ENCODE results near the gene SLC35A5. TPM values are rescaled to one million over a fixed set of nuclear protein-coding genes. Genes with fewer than 3 reads are reported as not detected.
"Not testable (repeated sequence)": the region's sequence is repeated elsewhere in the genome, so short reads cannot be mapped to it uniquely, and the experiment has no call there.

The SLC35A5 gene, protein sequence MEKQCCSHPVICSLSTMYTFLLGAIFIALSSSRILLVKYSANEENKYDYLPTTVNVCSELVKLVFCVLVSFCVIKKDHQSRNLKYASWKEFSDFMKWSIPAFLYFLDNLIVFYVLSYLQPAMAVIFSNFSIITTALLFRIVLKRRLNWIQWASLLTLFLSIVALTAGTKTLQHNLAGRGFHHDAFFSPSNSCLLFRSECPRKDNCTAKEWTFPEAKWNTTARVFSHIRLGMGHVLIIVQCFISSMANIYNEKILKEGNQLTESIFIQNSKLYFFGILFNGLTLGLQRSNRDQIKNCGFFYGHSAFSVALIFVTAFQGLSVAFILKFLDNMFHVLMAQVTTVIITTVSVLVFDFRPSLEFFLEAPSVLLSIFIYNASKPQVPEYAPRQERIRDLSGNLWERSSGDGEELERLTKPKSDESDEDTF
- total RNA-seq, result 10 to 100 TPM; 16.4 to 16.5 TPM

DNA sequence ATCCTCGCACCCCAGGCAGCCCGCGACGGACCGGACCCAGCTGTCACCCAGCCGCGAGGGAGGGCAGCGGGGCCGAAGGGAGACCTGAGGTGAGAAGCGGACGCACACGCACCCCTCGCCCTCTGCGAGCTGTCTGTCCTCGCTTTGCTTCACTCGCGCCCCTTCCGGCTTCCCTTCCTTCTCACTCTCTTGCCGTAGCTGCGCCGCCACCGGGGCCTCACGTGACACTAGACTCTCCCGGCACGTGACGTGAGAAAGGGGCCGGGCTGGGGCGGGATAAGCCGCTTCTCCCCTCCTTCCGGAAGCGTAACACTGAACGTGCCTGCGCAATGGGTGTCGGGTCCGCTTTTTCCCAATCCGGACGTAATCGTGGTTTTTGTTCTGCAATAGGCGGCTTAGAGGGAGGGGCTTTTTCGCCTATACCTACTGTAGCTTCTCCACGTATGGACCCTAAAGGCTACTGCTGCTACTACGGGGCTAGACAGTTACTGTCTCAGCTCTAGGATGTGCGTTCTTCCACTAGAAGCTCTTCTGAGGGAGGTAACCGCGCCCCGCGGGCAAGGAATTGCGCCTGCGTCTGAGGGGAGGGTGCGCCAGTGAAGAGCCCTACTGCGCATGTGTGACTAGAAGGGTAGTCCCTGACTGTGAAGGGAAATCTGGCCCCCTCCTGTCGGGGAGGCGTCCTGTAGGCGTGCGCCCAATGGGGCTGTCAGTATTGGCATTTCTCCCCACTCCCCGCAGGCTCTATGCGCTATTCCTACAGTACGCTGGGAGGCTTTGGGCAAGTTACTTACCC lies at the start of gene SLC35A5, which contains the start of gene ATG3:
Gene SLC35A5, plus strand, starts transcription at position 312 of the 796 bp plus-strand sequence. CDS start 1,359 bp downstream, outside the sequence.
Gene ATG3, minus strand, starts transcription at position 229 of the 796 bp plus-strand sequence. CDS start 434 bp downstream, outside the sequence.
- Histone ChIP-seq H3K9me3 (no peaks in the 10 kb centered on the region), H3K27ac (peak within 1 kb of the TSS; percentile 96 to 97), H3K36me3 (no peaks in the 10 kb centered on the region), H3K27me3 (no peaks in the 10 kb centered on the region), H3K4me1 (peaks cover 0 to 32% of the 10 kb centered on the region in 2 donors), H3K4me3 (peak within 1 kb of the TSS; percentile 59 to 78)
- peak; percentile 99 for DNase-seq (ENCODE audit: low spot score)
- TF ChIP-seq, protein P1, sequence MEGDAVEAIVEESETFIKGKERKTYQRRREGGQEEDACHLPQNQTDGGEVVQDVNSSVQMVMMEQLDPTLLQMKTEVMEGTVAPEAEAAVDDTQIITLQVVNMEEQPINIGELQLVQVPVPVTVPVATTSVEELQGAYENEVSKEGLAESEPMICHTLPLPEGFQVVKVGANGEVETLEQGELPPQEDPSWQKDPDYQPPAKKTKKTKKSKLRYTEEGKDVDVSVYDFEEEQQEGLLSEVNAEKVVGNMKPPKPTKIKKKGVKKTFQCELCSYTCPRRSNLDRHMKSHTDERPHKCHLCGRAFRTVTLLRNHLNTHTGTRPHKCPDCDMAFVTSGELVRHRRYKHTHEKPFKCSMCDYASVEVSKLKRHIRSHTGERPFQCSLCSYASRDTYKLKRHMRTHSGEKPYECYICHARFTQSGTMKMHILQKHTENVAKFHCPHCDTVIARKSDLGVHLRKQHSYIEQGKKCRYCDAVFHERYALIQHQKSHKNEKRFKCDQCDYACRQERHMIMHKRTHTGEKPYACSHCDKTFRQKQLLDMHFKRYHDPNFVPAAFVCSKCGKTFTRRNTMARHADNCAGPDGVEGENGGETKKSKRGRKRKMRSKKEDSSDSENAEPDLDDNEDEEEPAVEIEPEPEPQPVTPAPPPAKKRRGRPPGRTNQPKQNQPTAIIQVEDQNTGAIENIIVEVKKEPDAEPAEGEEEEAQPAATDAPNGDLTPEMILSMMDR (IDR thresholded peaks at IDR 0.05), result no peak

DNA sequence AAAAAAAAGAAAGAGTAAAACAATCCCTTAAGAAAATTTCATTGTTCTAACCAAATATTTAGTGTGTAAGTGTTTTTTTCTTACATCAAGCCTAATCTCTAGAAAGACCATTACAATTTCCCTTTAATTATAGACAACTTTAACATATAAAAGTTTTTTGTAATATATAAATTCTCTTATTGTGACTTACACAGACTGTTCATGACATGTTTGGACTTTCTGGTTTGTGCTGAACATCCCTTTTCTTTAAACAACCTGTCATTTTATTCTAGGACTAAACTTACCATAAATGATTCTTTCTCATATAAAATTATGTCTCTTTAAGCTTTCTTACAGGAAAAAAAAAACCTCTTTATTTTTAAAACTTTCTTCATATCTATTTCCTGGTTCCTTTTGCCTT lies 49.5 kb upstream of the SLC35A5 start:
- TF ChIP-seq, protein P1 (IDR thresholded peaks at IDR 0.05), result no peak
- H3K36me3 ChIP-seq, result no peaks in the 10 kb centered on the region
- H3K4me3 ChIP-seq, result no peak overlapping the region
- H3K9me3 ChIP-seq, result peaks cover 0 to 5% of the 10 kb centered on the region in 2 donors
- H3K27me3 ChIP-seq, result no peaks in the 10 kb centered on the region
- no peak overlapping the region for H3K27ac ChIP-seq
- no peak for DNase-seq (ENCODE audit: low spot score)
- H3K4me1 ChIP-seq, result no peaks in the 10 kb centered on the region

DNA sequence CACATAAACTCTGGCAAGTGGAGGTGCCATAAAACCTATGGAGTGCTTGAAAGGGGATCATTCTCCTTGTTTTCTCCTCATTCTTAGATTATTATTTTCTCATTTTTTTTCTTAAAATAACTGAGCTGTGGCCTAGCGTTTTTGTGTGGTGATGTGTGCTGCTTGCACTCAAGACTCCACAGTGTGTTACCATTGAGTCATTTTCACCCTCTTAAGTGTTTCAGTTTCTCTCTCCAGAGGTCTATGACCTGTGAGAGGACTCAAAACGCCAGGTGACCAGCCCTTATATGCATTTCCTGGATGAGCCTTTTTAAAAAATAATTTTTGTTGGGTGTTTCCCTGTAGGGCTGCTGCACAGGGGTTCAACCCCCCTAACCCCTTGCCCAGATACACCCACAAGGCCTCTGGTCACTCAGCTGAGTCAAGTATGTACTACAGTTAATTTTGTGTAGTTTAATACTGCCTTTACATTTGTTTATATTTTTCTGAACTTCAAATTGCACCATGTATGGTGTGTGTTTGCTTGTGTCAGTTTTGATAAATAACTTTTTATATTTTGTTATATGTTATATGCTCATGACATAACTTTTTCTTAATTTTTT lies 47.2 kb upstream of the SLC35A5 start:
- no peak overlapping the region for H3K27ac ChIP-seq

DNA sequence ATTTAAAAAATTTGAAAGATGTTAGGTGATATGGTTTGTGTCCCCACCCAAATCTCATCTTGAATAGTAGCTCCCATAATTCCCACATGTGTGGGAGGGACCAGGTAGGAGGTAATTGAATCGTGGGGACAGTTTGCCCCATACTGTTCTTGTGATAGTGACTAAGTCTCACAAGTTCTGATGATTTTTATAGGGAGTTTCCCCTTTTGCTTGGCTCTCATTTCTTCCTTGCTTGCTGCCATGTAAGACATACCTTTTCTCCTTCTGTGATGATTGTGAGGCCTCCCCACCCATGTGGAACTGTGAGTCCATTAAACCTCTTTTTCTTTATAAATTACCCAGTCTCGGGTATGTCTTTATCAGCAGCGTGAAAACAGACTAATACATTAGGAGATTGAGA lies 42.9 kb upstream of the SLC35A5 start:
- H3K27me3 ChIP-seq; H3K27ac ChIP-seq; H3K4me3 ChIP-seq; H3K9me3 ChIP-seq; DNase-seq (ENCODE audit: low spot score); H3K4me1 ChIP-seq; H3K36me3 ChIP-seq: not testable (repeated sequence)

More for the DNA sequence above, 47.2 kb upstream of the SLC35A5 start:
- TF ChIP-seq, protein P1 (IDR thresholded peaks at IDR 0.05), result no peak
- H3K27me3 ChIP-seq, result no peaks in the 10 kb centered on the region
- H3K9me3 ChIP-seq, result peaks cover 0 to 5% of the 10 kb centered on the region in 2 donors
- DNase-seq (ENCODE audit: low spot score), result no peak
- H3K4me3 ChIP-seq, result no peak overlapping the region
- no peaks in the 10 kb centered on the region for H3K36me3 ChIP-seq
- no peaks in the 10 kb centered on the region for H3K4me1 ChIP-seq

DNA sequence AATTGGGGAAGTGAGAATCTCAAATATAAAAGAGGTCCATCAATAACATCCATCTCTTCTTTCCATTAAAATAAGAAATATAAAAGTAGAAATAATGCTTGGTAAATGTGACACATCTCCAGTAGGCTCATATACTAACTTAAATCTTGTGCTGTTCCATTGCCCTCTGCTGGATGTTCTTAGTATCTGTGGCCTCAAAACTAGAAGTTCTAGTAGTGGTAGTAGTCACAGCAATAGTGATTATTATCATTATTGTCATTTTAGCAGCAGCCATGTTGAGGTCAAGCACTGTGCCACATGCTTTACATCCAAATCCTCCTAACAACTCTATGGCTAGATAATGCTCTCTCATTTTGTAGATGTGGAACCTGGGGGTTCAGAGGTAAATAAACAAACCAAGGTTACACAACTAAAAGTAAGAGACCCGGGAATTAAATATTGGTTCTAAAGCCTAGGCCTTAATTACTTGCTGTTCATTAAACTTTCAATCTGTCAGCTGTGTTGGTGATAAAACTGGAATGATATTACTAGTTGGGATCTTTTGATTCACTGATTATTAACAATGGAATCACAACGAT lies 42.3 kb upstream of the SLC35A5 start:
- DNase-seq (ENCODE audit: low spot score), result no peak
- no peaks in the 10 kb centered on the region for H3K9me3 ChIP-seq
- H3K27me3 ChIP-seq, result no peaks in the 10 kb centered on the region
- TF ChIP-seq, protein P1 (IDR thresholded peaks at IDR 0.05), result peak; percentile 37 to 78
- H3K4me1 ChIP-seq, result no peaks in the 10 kb centered on the region
- H3K4me3 ChIP-seq, result no peak overlapping the region
- H3K27ac ChIP-seq, result no peak overlapping the region
- no peaks in the 10 kb centered on the region for H3K36me3 ChIP-seq

DNA sequence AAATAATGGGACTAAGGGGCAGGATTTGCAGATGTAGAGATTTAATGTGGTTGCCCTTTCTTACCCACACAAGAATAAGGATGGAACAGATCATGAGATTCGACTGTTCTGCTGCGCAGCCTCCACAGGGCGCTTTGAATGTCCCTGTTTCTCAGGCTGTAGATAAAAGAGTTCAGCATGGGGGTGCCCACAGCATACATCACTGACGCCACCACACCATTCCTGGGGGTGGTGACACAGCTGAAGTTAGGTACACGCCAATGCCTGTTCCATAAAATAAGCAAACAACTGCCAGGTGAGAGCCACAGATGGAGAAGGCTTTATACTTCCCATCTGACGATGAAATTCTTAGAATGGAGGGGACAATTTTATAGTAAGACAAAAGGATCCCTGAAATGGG lies 37.7 kb upstream of the SLC35A5 start:
- not testable (repeated sequence) for H3K27me3 ChIP-seq; H3K27ac ChIP-seq; H3K9me3 ChIP-seq; H3K4me1 ChIP-seq; DNase-seq (ENCODE audit: low spot score); H3K4me3 ChIP-seq
- H3K36me3 ChIP-seq, result peaks cover 13% of the 10 kb centered on the region
